ENCODE measurements around the gene GRID1.
"Not testable (repeated sequence)": the region's sequence is repeated elsewhere in the genome, so short reads cannot be mapped to it uniquely, and the experiment has no call there.

Gene GRID1

DNA sequence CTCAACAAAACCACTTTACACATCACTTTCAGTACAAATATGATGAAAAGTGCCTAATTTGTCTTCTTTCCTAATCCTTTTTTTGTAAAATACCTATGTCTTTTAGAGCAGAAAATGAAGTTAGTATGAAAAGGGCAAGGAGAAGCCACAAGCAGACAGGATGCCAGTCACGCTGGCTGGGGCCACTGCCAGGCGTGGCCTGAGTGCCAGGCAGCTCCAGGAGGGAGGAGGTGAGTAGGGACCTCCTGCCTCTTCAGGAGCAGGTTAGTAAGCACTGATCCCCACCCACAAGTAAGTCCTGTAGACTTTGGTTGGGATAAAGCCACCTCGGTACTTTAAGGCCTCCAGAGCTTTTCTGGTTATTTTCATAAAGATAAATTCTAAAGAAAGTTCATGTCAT lies 432.0 kb downstream of the GRID1 start:
- no peak for DNase-seq

DNA sequence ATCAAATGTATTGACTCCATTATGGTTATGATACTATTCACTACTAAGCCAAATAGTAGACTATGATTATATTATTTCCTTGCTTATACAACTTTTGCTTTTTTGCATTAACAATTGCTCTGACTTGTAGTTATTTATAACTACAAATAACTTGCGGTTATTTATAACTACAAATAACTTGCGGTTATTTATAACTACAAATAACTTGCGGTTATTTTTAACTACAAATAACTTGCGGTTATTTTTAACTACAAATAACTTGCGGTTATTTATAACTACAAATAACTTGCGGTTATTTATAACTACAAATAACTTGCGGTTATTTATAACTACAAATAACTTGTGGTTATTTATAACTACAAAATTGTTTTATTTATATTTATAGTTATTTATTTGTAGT lies 436.6 kb downstream of the GRID1 start:
- DNase-seq, result not testable (repeated sequence)

DNA sequence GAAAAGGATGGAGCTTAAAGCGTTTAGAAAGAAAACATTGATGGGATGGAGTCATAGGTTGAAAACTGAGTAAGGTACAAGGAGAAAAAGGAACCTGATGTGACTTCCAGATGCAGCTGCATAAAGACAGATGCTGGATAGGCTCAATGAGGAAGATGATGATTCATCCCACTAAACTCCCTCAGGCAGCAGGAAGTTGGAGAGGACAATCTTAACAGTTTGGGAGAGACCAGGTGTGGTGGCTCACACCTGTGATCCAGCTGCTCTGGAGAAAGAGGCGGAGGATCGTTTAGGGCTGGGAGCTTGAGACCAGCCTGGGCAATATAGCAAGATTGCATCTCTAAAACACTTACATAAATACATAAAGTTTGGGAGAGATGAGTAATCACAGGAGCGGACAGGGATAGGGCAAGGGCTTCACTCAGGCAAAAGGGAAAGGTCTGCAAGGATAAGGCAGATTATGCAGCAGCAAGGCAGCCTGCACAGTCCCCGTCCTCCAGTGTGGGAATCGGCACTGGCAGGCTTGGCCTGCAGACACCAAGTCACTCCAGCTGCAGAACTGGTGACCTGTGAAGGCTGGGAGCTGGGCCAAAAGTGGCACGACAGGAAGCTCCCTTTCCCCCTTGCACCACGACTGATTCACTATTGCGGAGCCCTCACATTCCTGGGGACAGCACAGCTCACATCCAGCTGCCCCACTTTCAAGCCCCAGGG lies 438.5 kb downstream of the GRID1 start:
- no peak for DNase-seq

DNA sequence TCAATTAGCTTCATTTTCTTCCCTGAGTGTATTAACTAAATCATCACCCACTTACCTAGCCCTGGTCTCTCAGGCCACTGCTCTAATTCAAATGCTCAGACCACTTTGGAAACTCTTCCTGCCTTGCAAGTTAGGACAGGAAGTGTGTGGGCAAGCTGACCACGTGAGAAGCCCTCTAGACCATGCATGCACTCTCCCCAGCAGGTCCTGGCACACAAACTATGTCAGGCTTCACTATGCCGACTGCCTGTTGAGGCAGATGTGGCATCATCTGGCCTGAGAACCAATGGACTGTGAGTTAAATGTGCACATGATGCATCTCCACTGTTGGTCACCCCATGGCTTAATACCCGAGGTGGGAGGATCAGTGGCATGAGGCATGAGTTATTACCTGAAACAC lies 439.6 kb downstream of the GRID1 start:
- DNase-seq, result no peak

DNA sequence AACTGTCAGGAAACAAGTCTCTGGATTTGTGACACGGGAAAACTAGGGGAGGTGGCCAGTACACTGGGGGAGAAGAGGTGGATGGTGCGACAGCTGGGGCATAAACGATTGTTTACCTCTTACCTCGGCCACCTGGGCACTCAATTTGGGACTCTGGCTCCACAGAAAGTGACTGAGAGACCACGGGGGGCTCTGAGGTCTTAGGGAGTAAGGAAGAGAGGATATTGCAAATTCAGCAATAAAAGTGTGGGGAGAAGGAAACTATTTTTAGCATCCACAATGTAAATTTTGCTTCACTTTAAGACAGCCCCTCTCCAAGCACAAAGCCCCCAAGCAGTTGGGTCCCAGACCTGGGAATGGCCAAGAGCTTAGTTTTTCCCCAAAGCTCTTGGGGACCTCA lies 440.5 kb downstream of the GRID1 start:
- DNase-seq, result no peak

DNA sequence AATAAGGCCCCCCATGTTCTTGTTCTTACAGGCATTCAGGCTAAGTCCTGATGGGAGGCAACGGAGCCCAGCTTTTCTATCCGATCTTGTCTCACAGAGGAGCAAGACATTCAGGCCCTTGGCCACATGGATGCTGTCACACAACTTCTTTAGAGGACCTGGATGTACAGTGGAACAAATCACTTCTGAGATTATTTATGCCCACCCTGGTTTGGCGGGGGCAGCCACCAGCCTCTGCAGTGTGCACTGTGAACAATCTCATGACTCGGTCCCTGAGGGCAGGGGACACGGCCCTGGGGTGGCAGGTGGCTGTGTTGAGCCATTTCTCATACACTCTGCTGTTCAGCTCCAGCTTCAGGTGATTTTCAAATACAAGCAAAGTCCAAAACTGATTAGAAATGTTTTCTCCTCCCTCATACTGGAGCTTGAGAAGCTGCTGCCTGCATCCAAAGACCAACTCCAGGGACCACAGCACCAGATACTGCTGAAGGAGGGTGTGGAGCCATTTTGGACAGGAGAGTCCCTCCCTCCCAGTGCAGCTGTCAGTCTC lies 441.3 kb downstream of the GRID1 start:
- no peak for DNase-seq

DNA sequence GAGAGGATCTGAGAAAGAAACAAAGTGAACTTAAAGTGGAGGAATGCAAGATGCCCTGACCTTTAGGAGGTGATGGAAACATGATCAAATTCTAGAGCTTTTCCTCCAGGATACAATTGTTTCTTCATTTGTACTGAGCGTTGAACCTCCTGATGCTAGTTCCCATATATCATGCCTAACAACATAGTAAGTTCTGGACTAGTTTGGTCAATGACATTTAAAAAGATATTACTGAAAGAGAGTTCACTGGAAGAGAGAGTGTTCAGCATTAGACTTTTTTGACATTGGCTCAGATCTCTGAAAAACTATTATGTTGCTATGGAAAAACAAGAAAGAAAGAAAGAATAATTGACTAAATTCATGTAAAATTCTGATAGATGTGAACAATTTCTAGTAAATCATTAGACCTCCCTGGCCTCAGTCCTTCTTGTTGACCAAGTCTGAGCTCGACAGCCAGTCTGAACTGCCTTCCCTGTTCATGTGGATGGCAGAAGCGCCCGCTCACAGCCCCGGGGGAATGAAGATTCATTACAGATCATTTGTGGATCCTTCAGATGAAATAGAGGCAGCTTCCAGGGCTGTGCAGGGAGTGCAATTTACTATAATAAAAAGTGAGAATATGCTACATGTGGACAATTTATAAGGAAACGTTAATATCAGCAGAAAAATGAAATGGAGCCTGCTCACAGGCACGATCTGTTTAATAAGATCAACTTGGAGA lies 442.1 kb downstream of the GRID1 start:
- no peak for DNase-seq

DNA sequence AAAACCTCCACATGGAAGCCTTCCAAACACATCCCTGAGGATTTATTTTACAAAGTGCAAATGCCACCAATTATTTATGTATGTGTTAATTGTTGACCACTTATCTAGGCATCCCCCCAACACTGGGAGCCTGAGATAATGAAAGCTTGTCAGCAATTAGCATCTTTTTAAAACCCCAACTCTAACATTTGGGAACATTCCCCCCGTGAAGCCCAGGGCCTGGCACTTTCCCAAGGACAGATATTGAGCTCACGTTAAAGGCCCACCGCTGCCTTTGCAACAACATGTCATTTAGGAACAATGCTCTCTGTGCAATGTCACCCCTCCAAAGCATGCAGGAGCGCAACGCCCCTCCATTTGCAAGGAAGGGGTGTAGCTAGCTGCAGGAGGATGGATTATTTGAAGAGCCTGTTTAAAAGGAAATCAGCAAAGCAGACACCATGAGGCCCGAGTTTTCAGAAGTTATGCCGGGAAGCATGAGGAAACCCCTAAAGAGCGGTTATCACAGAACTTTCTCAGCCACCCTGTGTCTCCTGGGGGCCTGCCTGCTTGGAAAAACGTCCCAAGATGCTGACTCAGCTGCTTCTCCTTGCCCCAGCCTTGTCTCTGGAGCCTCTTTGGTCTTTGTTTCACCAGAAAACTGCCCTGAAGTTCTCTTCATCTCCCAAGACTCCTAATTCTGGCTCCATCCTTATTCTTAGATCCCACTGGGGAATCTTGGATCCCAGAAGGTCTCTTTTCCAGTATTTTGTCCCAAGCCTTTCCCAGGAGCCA lies 444.1 kb downstream of the GRID1 start:
- no peak for DNase-seq

DNA sequence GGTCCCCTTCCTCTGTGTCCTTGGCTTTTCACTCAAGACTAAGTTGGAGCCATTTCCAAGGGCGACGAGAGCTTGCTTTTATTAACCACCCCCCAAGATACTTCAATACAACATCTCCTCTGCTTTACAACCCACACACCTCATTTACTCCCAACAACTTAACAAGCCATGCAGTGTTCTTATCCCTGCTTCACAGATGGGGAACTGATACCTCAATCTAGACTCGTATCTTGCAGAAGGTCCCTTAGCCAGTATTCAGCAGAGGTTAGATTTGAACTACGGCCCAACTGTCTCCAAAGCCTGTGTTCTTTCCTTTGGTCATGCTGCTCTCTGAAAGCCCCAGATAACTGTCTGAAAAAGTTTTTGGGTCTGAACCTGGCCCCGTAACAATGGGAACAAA lies 444.8 kb downstream of the GRID1 start:
- DNase-seq, result no peak

DNA sequence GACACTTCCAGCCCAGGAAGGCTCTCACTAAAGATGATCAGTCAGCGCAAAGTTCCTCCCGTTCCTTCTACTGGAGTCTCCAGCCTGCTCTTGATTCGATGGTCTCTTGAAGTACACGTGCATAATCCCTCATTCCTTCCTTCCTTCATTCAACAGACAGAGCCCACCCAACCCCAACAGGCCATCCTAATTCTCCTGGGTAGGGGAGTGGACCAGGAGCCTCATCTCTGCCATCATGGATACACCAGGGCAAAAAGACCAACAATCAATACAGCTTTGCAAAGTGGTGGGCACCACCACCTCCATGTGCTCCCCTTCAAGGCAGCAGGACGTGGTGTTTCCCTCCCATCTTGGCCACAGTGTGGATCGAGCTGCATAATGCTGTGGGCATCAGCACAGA lies 446.3 kb downstream of the GRID1 start:
- DNase-seq, result no peak

DNA sequence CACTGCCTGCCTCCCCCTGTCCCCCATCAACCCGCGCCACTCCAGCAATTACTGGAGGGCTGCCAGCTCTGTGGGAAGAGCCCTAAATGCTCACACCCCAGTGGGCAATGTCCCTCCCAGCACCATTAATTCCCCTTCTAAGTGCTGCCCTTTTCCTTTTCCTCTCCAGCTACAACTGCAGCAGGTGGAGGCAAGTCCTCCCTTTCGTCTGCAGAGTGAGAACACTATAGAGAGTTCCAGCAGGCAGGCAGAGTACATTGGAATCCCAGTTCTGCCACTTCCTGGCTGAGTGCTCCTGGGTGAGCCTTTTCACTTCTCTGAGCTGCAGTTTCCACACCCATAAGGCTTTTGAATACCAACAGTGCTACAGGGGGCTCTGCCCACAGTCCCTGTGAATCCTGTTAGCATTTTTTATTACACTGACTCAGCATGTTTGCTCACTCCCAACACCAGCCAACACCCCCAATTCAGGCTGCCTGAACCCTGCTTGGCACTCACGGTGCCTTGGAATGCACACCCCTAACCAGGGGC lies 447.0 kb downstream of the GRID1 start:
- no peak for DNase-seq

DNA sequence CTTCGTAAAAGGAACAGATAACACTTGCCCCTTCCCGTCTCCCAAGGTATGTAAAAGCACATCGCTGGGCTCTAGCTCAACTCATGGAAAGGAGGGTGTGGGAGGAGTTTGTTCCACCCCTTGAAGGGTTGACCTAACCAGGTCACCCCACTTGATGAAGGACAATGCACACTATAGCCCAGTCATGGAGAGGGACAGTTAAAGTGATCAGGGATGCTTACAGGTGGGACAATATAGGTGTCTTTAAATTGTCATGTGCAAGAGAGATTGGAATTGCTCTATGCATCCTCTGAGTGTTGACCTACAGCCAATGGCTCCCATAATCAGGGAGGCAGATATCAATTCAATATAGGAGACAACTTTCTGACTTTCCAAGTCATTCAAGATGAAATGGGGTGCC lies 448.2 kb downstream of the GRID1 start:
- DNase-seq, result no peak

DNA sequence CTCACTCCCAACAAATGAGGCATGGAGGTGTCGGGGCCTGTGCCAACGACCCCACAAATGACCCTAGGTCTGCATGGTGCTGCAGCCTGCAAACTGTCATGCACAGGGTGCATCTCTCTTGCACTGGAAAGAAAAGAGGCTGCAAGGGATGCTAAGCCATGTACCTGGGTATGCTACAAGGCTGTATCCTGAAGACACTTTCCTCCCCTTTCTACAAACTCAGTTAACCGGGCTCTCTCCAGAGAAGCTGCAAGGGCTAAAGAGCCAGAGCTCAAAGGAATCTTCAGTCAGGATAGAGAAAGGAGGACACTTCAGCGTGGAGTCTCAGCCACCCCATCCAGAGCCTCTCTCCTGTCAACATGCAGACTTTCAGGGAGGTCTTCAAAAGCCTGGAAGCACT lies 449.0 kb downstream of the GRID1 start:
- no peak for DNase-seq

DNA sequence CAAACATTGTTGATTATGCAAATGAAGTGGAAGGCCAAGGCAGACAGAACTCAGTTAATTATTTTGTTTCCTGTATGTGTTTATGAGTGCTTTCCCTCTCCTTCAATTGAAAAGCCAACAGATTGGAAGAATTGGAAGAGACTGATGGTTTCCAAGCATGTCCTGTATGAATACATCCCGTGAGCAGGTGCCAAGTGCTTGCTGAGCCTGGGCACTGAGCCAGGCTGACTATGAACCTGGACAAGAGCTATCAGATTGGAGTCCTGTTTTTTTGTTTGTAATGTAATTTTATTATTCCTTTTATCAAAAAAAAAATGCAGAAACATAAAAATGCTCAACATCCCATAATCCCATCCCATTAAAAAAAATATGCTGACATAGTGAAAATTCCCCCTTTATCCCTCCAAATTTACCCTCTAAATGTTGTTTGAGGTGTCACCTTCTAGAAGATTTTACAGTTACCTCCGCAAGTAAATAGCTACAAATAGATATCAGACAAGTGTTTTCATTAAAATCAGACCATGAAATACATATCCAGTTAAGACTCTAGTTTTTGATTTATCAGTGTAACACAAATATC lies 449.5 kb downstream of the GRID1 start:
- no peak for DNase-seq

DNA sequence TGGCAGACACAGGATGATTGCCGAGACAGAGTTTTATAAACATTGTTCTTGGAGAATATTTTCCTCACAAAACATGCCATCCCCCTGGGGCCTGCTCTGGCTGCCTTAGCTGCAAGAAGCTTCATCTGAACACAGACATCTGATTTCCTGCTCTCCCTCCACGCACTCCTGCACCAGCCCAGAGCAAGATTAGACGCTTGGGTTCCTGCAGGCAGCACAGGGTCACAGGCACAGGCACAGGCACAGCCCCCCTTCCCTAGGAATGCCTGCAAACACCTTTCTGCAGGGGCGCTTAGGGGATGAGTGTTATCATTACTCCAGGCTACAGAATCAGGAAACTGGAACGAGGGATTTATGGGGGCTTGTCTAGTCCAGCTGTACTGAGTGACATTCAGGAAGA lies 450.3 kb downstream of the GRID1 start:
- DNase-seq, result no peak

DNA sequence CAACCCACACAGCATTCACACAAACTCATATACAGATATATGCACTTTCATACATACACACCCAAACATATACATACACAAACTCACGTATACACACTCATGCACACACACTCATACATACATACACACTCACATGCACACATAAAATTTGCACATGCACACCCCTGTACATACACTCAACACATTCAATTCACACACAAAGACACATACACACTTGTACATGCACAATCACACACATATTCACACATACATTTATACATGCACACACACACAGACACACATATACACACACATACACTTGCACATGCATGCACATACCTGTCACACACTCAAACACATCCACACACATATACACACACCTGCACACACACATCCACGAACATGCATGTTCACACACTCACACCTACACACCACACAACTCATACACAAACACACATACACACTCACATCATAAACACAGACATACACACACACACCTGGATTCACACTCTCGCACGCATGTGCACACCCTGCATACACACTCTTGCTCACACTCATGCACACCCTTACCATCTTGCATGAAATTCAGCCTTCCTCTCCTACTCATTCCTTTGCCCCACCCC lies 451.2 kb downstream of the GRID1 start:
- no peak for DNase-seq

DNA sequence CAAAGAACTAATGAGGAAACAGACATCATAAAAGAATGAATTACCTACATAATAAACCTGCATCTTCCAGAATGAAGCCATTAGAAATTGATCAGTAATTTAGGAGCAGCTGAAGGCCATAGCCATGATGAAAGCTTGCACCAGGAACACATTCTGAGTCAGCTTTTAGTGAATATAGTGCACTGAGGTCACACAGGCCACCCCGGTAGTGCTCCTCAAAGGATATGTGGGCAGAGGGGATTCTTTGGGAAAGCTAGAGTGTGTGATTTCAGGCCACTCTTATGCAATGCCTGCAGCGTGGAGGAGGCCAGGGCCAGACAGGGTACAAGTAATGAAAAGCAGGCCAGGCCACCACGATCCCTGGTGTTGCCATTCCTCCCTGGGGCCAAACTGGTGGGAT lies 451.9 kb downstream of the GRID1 start:
- DNase-seq, result no peak

DNA sequence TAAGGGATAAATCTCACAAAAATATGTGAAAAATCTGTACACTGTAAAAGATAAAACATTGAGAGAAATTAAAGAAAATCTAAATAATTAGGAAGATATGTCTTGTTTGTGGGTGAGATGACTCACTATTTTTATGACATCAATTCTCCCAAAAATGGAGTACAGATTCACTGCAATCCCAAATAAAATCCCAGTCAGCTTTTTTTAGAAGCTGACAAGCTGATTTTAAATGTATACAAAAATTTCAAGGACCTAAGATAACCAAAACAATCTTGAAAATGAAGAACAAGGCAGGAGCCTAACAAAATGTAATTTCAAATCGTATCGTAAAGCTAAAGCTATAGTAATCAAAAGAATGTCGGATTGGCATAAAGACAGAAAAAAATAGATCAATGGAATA lies 458.1 kb downstream of the GRID1 start:
- DNase-seq, result no peak

DNA sequence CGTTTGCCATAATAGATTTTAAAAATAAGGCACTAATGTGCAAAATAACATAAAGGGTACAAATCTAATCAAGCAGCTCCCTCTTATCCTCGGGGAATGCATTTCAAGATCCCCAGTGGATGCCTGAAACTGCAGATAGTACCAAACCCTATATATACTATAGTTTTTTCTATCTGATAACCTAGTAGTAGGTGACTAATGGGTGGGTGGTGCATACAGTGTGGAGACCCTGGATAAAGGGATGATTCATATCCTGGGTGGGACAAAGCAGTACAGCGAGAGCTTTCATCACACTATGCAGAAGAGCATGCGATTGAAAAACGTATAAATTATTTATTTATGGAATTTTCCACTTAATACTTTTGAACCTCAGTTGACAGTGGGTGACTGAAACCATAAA lies 464.5 kb downstream of the GRID1 start:
- DNase-seq, result no peak

DNA sequence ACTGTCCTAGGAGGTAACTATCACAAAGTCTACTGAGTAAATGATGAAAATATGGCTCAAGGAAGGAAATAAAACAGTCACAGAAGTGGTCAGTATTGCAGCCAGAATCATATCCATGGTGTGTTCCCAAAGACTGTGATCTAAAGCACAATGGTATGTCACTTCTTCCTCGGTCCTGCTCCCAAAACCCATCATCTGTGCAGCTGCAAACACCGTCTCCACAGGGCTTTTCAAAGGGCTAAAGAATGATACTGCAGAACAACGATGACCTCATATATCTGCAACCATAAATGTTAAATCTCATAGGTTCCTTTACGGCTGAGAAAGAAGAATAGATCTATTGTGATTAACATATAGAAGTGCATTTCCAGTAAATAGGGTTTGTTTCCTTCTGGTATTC lies 465.0 kb downstream of the GRID1 start:
- DNase-seq, result no peak

DNA sequence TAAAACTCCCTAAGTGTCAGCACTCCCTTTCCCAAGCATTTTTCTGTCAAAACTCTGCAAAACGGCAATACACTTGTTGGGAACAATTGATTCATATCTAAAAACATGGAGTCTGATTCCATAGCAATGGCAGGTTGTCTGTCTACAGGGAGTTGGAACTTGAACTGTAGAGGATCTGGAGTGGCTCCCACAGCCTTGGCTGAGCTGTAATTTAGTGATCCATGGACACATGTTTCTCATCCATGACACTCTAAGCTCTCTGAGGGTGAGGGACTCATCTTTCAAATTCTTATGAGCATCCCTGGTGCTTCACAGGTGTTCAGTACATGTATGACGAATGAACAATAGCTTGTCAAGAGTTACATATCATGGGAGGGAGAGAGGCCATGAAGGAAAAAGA lies 466.1 kb downstream of the GRID1 start:
- no peak for DNase-seq

DNA sequence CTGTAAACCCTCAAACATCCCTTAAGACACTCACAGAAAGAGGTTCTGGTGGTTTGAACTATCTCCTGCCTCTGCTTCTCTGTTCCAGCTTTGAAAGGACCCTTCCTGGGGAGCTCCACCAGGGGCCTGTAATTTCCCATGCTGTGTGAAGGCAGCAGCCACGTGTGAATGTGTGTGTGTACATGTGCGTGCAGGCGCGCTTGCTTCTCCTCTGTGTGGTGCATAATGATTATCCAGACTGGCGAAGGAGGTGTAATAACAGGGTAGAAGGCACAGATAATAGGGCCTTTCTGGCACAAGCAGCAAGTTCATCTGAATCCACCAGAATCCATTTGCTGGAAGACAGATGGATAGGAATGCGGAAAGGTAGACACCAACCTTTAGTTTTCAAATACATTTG lies 466.5 kb downstream of the GRID1 start:
- no peak for DNase-seq

DNA sequence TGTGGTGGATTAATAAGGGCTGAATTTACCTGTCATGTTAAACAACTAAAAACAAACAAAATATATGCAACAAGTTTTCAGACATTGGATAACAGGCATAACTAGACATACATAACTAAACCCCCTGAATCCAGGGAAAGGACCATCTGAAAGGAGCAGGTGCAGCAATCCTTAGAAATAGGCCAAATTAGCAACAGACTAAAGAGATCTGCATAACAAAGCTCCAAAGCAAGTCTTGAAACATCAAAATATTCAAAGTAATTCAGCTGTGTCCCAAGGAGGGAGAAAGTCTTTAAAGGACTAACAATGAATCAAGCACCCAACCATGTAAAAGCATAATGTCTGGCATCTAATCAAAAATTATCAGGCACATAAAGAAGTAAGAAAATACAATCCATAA lies 475.1 kb downstream of the GRID1 start:
- no peak for DNase-seq
